B cell (primary cell): ENCODE results near the gene TMSB15A. TPM values are rescaled to one million over a fixed set of nuclear protein-coding genes. Genes with fewer than 3 reads are reported as not detected.
"Not testable (repeated sequence)": the region's sequence is repeated elsewhere in the genome, so short reads cannot be mapped to it uniquely, and the experiment has no call there.

Source experiments
- ATAC-seq: fragments of 200-7000 bp; cut with Tn5 transposase; one replicate; pipeline ENCODE4 v1.10.0; 2021; ENCODE audit warnings: low read depth, mild to moderate bottlenecking, moderate number of reproducible peaks, moderate library complexity
- CTCF ChIA-PET: fragments of 350-600 bp; sonication (Branson Sonifier 250); formaldehyde crosslinking; loops from one replicate; lab custom pipeline; 2021; ENCODE audit warnings: antibody characterized with exemption, inconsistent platforms; lab: Charles Lee
- POLR2A ChIA-PET: fragments of 350-600 bp; sonication (Branson Sonifier 250); formaldehyde crosslinking; loops from one replicate; lab custom pipeline; 2021; ENCODE audit warnings: antibody characterized with exemption; lab: Charles Lee
- DNase-seq: peaks from one replicate; pipeline ENCODE4 v3.0.0; 2013
- H2AFZ ChIP-seq: 2 replicates; pipeline ENCODE4 v1.6.1; 2012; ENCODE audit warnings: mild to moderate bottlenecking, low read depth, low read length; ENCODE audit not compliant: insufficient read depth, poor library complexity, severe bottlenecking
- H3K27ac ChIP-seq, 2 donors: 1 replicate in 1 of 2; 2 replicates in 1 of 2; pipeline ENCODE4 v1.5.1; 2012 to 2013; ENCODE audit warnings: low read length in 2 of 2, mild to moderate bottlenecking in 2 of 2, moderate library complexity in 1 of 2
- H3K27me3 ChIP-seq, 4 experiments: fragments of 200-600 bp in 1 of 4; sonication (generic) in 1 of 4; replicated peaks in 1 of 4; 1 replicate in 2 of 4; 2 replicates in 2 of 4; pipeline versions ENCODE4 v1.6.1 to v1.7.0; 2013 to 2016; ENCODE audit warnings: low read length in 3 of 4, mild to moderate bottlenecking in 2 of 4, mixed read lengths in 1 of 4, moderate library complexity in 1 of 4; ENCODE audit not compliant: insufficient read depth in 4 of 4, control insufficient read depth in 3 of 4; ENCODE audit errors: control extremely low read depth in 1 of 4
- H3K36me3 ChIP-seq, 2 experiments: replicated peaks in 1 of 2; 1 replicate in 1 of 2; 2 replicates in 1 of 2; pipeline versions ENCODE4 v1.6.1 to v1.7.1; 2013; ENCODE audit warnings: low read length in 1 of 2; ENCODE audit not compliant: insufficient read depth in 2 of 2, control insufficient read depth in 1 of 2; ENCODE audit errors: control extremely low read depth in 1 of 2, extremely low read depth in 1 of 2
- H3K4me1 ChIP-seq, 2 donors: fragments of 200-600 bp in 1 of 2; sonication (generic) in 1 of 2; 1 replicate in 1 of 2; 2 replicates in 1 of 2; pipeline versions ENCODE4 v1.5.1 to v1.6.1; 2013 to 2017; ENCODE audit warnings: low read length in 2 of 2; ENCODE audit not compliant: control insufficient read depth in 2 of 2, insufficient read depth in 2 of 2
- H3K4me2 ChIP-seq: replicated peaks from 2 replicates; pipeline ENCODE3; 2012; ENCODE audit warnings: mild to moderate bottlenecking, low read depth, low read length; ENCODE audit not compliant: poor library complexity, severe bottlenecking
- H3K4me3 ChIP-seq, 5 experiments: fragments of 200-600 bp in 1 of 5; sonication (generic) in 1 of 5; 1 replicate in 3 of 5; 2 replicates in 2 of 5; pipeline versions ENCODE4 v1.5.1 to v1.7.0; 2011 to 2016; ENCODE audit warnings: low read length in 4 of 5, mild to moderate bottlenecking in 4 of 5, low read depth in 2 of 5, control low read depth in 1 of 5, moderate library complexity in 1 of 5; ENCODE audit not compliant: insufficient read depth in 1 of 5; ENCODE audit errors: control extremely low read depth in 1 of 5, extremely low read depth in 1 of 5
- H3K79me2 ChIP-seq: fragments of 200-600 bp; sonication (generic); one replicate; pipeline ENCODE4 v1.6.0; 2016; ENCODE audit warnings: low read length; ENCODE audit not compliant: control insufficient read depth, insufficient read depth
- H3K9ac ChIP-seq: fragments of 200-600 bp; sonication (generic); 2 replicates; pipeline ENCODE4 v1.6.1; 2017; ENCODE audit warnings: mild to moderate bottlenecking, low read length, moderate library complexity
- H3K9me3 ChIP-seq, 3 donors: one replicate each; pipeline versions ENCODE4 v1.6.1 to v1.7.1; 2013; ENCODE audit warnings: low read length in 2 of 3; ENCODE audit not compliant: control insufficient read depth in 2 of 3, insufficient read depth in 1 of 3; ENCODE audit errors: control extremely low read depth in 1 of 3
- H4K20me1 ChIP-seq: 2 replicates; pipeline ENCODE4 v1.6.0; 2012; ENCODE audit warnings: mild to moderate bottlenecking, low read length; ENCODE audit not compliant: insufficient read depth, control insufficient read depth, poor library complexity, severe bottlenecking
- H3K27ac Mint-ChIP-seq: one replicate; pipeline ENCODE4 v1.8.0; 2021; ENCODE audit warnings: mixed read lengths
- H3K27me3 Mint-ChIP-seq: one replicate; pipeline ENCODE4 v1.8.0; 2021; ENCODE audit warnings: mixed read lengths
- H3K4me1 Mint-ChIP-seq: one replicate; pipeline ENCODE4 v1.8.0; 2021; ENCODE audit warnings: mixed read lengths
- H3K4me3 Mint-ChIP-seq: one replicate; pipeline ENCODE4 v1.8.0; 2021; ENCODE audit warnings: mixed read lengths
- H3K9me3 Mint-ChIP-seq: one replicate; pipeline ENCODE4 v1.8.0; 2022; ENCODE audit warnings: mixed read lengths; ENCODE audit not compliant: insufficient read depth
- EZH2 ChIP-seq: IDR thresholded peaks from 2 replicates; pipeline ENCODE4 v1.6.1; 2012; ENCODE audit warnings: borderline replicate concordance, low read depth, mild to moderate bottlenecking, moderate library complexity, low read length; ENCODE audit not compliant: insufficient read depth, poor library complexity, severe bottlenecking
- WGBS: methylation state at CpG from one replicate; pipeline ENCODE4 v1.1.5; 2013; ENCODE audit warnings: missing lambda C conversion rate; ENCODE audit not compliant: insufficient coverage; 5-methylcytosine and 5-hydroxymethylcytosine counted together
- intact Hi-C: fragments of 100-400 bp; cut with micrococcal nuclease; formaldehyde crosslinking; loops from one replicate; pipeline ENCODE4 v1.10.0; 2022
- polyA plus RNA-seq: library from polyadenylated mRNA; depleted of rRNA; stranded (reverse); fragments of >200 nt; gene quantifications from 2 replicates; pipeline ENCODE4 v1.2.3, GENCODE V29; 2012
- total RNA-seq, 2 donors: library from RNA; stranded (reverse); fragments of 120-200 nt in 1 of 2; gene quantifications; 1 replicate in 1 of 2; 2 replicates in 1 of 2; pipeline versions ENCODE4 v1.2.3 to v1.2.4, GENCODE V29; 2013 to 2022
- TF ChIP-seq, protein P1 (sequence below): fragments of 200-600 bp; IDR thresholded peaks from one replicate; pipeline ENCODE4 v1.8.0; 2022; ENCODE audit warnings: antibody characterized with exemption, mild to moderate bottlenecking

TMSB15A gene
- total and polyA plus RNA-seq, 2 donors (not counting 1 experiment from before 2014, with no cell fraction given): not detected

DNA sequence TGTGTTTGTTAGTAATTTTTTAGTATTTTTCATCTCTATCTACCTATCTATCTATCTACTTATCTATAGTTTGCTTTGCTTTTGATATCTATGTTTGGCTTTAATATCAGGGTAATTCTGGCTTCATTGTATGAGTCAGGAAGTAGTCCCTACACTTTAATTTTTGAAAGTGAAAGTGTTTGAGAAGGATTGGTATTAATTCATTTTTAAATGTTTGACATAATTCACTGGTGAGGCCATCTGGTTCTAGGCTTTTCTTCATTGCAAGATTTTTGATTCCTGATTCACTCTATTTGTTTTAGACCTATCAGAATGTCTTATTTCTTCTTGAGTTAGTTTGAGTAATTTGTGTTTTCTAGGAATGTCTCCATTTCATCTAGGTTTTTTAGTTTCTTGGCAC lies 24.8 kb downstream of the TMSB15A start:
- no peaks in the 10 kb centered on the region for H3K79me2 ChIP-seq
- no peak overlapping the region for H3K9ac ChIP-seq
- H3K9me3 ChIP-seq: no peaks in the 10 kb centered on the region
- no peak for DNase-seq
- TF ChIP-seq, protein P1, sequence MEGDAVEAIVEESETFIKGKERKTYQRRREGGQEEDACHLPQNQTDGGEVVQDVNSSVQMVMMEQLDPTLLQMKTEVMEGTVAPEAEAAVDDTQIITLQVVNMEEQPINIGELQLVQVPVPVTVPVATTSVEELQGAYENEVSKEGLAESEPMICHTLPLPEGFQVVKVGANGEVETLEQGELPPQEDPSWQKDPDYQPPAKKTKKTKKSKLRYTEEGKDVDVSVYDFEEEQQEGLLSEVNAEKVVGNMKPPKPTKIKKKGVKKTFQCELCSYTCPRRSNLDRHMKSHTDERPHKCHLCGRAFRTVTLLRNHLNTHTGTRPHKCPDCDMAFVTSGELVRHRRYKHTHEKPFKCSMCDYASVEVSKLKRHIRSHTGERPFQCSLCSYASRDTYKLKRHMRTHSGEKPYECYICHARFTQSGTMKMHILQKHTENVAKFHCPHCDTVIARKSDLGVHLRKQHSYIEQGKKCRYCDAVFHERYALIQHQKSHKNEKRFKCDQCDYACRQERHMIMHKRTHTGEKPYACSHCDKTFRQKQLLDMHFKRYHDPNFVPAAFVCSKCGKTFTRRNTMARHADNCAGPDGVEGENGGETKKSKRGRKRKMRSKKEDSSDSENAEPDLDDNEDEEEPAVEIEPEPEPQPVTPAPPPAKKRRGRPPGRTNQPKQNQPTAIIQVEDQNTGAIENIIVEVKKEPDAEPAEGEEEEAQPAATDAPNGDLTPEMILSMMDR: no peak
- TF ChIP-seq EZH2: no peak
- CTCF ChIA-PET: no interaction called here
- no peak overlapping the region for H2AFZ ChIP-seq
- H3K27me3 ChIP-seq: no peaks in the 10 kb centered on the region
- no peak overlapping the region for H3K27ac Mint-ChIP-seq
- H3K9me3 Mint-ChIP-seq: no peaks in the 10 kb centered on the region
- H3K27ac ChIP-seq: no peak overlapping the region
- no peaks in the 10 kb centered on the region for H3K27me3 Mint-ChIP-seq
- no peak for ATAC-seq
- H3K4me3 ChIP-seq: no peak overlapping the region
- no peaks in the 10 kb centered on the region for H3K4me1 ChIP-seq
- H3K4me1 Mint-ChIP-seq: no peaks in the 10 kb centered on the region
- H3K4me2 ChIP-seq: no peak overlapping the region
- intact Hi-C loops: no loop called here
- no peaks in the 10 kb centered on the region for H3K36me3 ChIP-seq
- no peak overlapping the region for H3K4me3 Mint-ChIP-seq
- no peaks in the 10 kb centered on the region for H4K20me1 ChIP-seq
- POLR2A ChIA-PET: no interaction called here

GRCh38 chrX:102478765-102479164 lies 37.8 kb downstream of the TMSB15A start:
- H3K36me3 ChIP-seq, H4K20me1 ChIP-seq, ATAC-seq, intact Hi-C loops, CTCF ChIA-PET, H3K4me1 Mint-ChIP-seq, H3K79me2 ChIP-seq, H3K27ac ChIP-seq, H3K27me3 ChIP-seq, H3K9me3 Mint-ChIP-seq, POLR2A ChIA-PET, H2AFZ ChIP-seq, H3K9ac ChIP-seq, H3K4me3 ChIP-seq, H3K4me3 Mint-ChIP-seq, H3K27me3 Mint-ChIP-seq, H3K4me2 ChIP-seq, H3K9me3 ChIP-seq, H3K4me1 ChIP-seq, H3K27ac Mint-ChIP-seq, DNase-seq: not testable (repeated sequence)
- WGBS: no CpG with 5 or more reads among the region's 5 CpGs

- H2AFZ ChIP-seq, H3K79me2 ChIP-seq, H3K27me3 Mint-ChIP-seq, H3K9ac ChIP-seq, POLR2A ChIA-PET, H3K9me3 Mint-ChIP-seq, H3K4me1 Mint-ChIP-seq, ATAC-seq, H3K9me3 ChIP-seq, H3K4me1 ChIP-seq, H3K27me3 ChIP-seq, H3K4me3 ChIP-seq, H4K20me1 ChIP-seq, DNase-seq, H3K27ac Mint-ChIP-seq, H3K4me3 Mint-ChIP-seq, H3K36me3 ChIP-seq, intact Hi-C loops, H3K27ac ChIP-seq, CTCF ChIA-PET, H3K4me2 ChIP-seq: not testable (repeated sequence)
- WGBS: no CpG with 5 or more reads among the region's 17 CpGs
Measured at GRCh38 chrX:102471762-102472220, 44.7 kb downstream of the TMSB15A start, which contains the start of gene TCP11X2. Gene TCP11X2, minus strand, starts transcription at chrX:102471812.
